Thoracic aorta (tissue), 2 donors: ENCODE results near the gene HPS4. TPM values are rescaled to one million over a fixed set of nuclear protein-coding genes. Genes with fewer than 3 reads are reported as not detected.
"Not testable (repeated sequence)": the region's sequence is repeated elsewhere in the genome, so short reads cannot be mapped to it uniquely, and the experiment has no call there.

Experiments used
- ATAC-seq: fragments of 150-250 bp; one replicate; pipeline ENCODE4 v1.8.0; 2017; ENCODE audit warnings: low read depth; ENCODE audit not compliant: insufficient number of reproducible peaks, low FRiP score
- DNase-seq: peaks from one replicate; pipeline ENCODE4 v3.0.0-alpha.2; 2020; ENCODE audit warnings: low spot score
- H3K27ac ChIP-seq, 2 donors: fragments of 200-600 bp; sonication (generic); 1 replicate in 1 of 2; 2 replicates in 1 of 2; pipeline ENCODE4 v1.5.1; 2016; ENCODE audit warnings: mild to moderate bottlenecking in 2 of 2, moderate library complexity in 2 of 2
- H3K27me3 ChIP-seq: fragments of 200-600 bp; sonication (generic); replicated peaks from 2 replicates; pipeline ENCODE4 v1.6.0; 2016; ENCODE audit warnings: mild to moderate bottlenecking; ENCODE audit not compliant: insufficient read depth
- H3K36me3 ChIP-seq: fragments of 200-600 bp; sonication (generic); one replicate; pipeline ENCODE4 v1.5.1; 2016
- H3K4me1 ChIP-seq, 2 donors: fragments of 200-600 bp; sonication (generic); 1 replicate in 1 of 2; 2 replicates in 1 of 2; pipeline versions ENCODE4 v1.5.1 to v1.6.0; 2016; ENCODE audit warnings: low read depth in 2 of 2, mild to moderate bottlenecking in 1 of 2; ENCODE audit not compliant: control insufficient read depth in 1 of 2
- H3K4me3 ChIP-seq: fragments of 200-600 bp; sonication (generic); 2 replicates; pipeline ENCODE4 v1.5.1; 2016; ENCODE audit warnings: mild to moderate bottlenecking
- H3K9me3 ChIP-seq: fragments of 200-600 bp; sonication (generic); 2 replicates; pipeline ENCODE4 v1.5.1; 2016
- CTCF ChIP-seq: fragments of 200-600 bp; sonication (generic); IDR thresholded peaks from one replicate; pipeline ENCODE4 v1.5.1; 2019; ENCODE audit warnings: antibody characterized with exemption
- total RNA-seq, 2 donors: library from RNA; depleted of rRNA; stranded (reverse); fragments of >200 nt; gene quantifications; one replicate each; pipeline versions ENCODE4 v1.1.0 to v1.2.3, GENCODE V29; 2016

The HPS4 gene
- total RNA-seq, 2 donors from 2014 or later = 26.5 to 27.8 TPM

GRCh38 chr22:26414347-26414746 lies 69.2 kb downstream of the HPS4 start:
- ATAC-seq (no peak), DNase-seq (no peak)
- H3K27ac ChIP-seq = no peak overlapping the region
- no peak for TF ChIP-seq CTCF
- no peak overlapping the region for H3K4me3 ChIP-seq
- H3K9me3 ChIP-seq = no peaks in the 10 kb centered on the region
- no peaks in the 10 kb centered on the region for H3K4me1 ChIP-seq
- H3K27me3 ChIP-seq = no peaks in the 10 kb centered on the region
- no peaks in the 10 kb centered on the region for H3K36me3 ChIP-seq

GRCh38 chr22:26410386-26410785 lies 73.2 kb downstream of the HPS4 start:
- ATAC-seq = no peak
- no peaks in the 10 kb centered on the region for H3K4me1 ChIP-seq
- H3K9me3 ChIP-seq = no peaks in the 10 kb centered on the region
- TF ChIP-seq CTCF = no peak
- no peak overlapping the region for H3K4me3 ChIP-seq
- no peaks in the 10 kb centered on the region for H3K36me3 ChIP-seq
- H3K27ac ChIP-seq = no peak overlapping the region
- no peaks in the 10 kb centered on the region for H3K27me3 ChIP-seq
- DNase-seq = no peak

- ATAC-seq = no peak
Observed at GRCh38 chr22:26409719-26410335, 73.8 kb downstream of the HPS4 start.

GRCh38 chr22:26408562-26409220 lies 74.9 kb downstream of the HPS4 start:
- not testable (repeated sequence) for DNase-seq, H3K27me3 ChIP-seq, H3K36me3 ChIP-seq, H3K4me3 ChIP-seq, H3K9me3 ChIP-seq, H3K27ac ChIP-seq, ATAC-seq, H3K4me1 ChIP-seq

More at GRCh38 chr22:26409719-26410335, 73.8 kb downstream of the HPS4 start:
- Histone ChIP-seq H3K4me3 (no peak overlapping the region), H3K9me3 (no peaks in the 10 kb centered on the region), H3K27me3 (no peaks in the 10 kb centered on the region), H3K27ac (no peak overlapping the region), H3K36me3 (no peaks in the 10 kb centered on the region), H3K4me1 (no peaks in the 10 kb centered on the region)
- DNase-seq = no peak
- TF ChIP-seq CTCF = no peak

- DNase-seq (no peak), ATAC-seq (no peak)
- H3K36me3 ChIP-seq = no peaks in the 10 kb centered on the region
- no peak for TF ChIP-seq CTCF
- H3K27ac ChIP-seq = no peak overlapping the region
- no peaks in the 10 kb centered on the region for H3K9me3 ChIP-seq
- no peak overlapping the region for H3K4me3 ChIP-seq
- H3K4me1 ChIP-seq = no peaks in the 10 kb centered on the region
- H3K27me3 ChIP-seq = no peaks in the 10 kb centered on the region
Observed at GRCh38 chr22:26406118-26406517, 77.5 kb downstream of the HPS4 start.
